Fibroblast of skin of left quadriceps (primary cell): ENCODE results near the gene C19orf85.

Source experiments
- DNase-seq, 2 experiments: peaks; one replicate each; pipeline ENCODE4 v3.0.0-alpha.2; 2013; ENCODE audit warnings: low read depth in 2 of 2

The C19orf85 gene

DNA sequence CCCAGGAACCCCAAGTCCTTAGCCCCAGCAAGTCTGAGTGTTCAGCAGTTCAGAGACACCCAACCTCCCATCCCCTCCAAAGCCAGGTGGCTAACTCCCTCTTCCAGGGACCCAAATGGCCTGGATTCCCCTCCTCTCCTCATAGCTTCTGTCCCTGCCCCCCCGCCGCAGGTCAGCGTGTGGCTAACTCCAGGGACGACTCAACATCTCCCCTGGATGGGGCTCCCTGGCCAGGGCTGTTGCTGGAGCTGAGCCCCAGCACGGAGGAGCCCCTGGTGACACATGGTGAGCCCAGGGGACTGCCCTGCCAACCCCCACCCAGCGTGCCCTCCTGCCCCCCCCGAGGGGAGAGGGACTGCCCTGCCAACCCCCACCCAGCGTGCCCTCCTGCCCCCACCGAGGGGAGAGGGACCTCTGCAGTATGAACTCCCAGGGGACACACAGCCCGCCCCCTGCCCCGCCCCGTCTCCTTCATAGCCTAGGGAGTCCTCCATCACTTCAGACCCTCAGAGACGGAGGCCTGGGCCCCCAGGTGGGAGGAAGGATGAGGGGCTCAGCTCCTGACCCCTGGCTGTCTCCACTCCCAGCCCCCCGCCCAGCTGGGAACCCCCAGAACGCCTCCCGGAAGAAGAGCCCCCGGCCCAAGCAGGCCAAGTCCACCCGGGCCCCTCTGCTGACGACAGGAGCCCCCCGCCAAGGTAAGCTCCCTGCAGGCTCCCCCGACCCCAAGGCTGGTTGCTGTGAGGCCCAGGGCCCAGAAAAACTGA, 25.3 kb upstream of the C19orf85 start:
- no peak for DNase-seq

DNA sequence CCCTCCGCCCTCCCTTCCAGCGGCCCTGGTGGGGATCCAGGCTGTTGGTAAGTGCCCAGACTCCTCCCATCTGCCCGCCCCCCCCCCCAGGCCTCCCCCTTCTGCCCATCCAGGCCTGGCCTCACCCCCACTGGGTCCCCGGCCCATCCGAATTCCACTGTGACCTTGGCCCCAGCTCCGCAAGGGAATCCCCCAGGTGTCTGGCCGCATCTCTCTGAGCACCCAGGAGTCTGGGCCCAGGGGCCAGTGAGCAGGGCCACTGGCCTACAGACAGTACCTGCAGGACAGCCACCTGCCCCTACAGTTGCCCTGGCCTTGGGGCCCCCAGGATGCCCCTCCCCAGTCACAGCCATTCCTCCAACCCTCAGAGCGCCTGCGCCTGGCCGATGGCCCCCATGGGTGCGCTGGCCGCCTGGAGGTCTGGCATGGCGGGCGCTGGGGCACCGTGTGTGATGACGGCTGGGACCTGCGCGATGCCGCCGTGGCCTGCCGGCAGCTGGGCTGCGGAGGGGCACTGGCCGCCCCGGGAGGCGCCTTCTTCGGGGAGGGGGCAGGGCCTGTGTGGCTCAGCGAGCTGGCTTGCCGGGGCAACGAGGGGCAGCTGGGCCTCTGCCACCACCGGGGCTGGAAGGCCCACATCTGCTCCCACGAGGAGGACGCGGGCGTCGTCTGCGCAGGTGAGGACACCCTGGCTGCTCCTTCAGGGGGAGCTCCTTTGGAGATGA, 24.6 kb upstream of the C19orf85 start:
- DNase-seq = no peak

DNA sequence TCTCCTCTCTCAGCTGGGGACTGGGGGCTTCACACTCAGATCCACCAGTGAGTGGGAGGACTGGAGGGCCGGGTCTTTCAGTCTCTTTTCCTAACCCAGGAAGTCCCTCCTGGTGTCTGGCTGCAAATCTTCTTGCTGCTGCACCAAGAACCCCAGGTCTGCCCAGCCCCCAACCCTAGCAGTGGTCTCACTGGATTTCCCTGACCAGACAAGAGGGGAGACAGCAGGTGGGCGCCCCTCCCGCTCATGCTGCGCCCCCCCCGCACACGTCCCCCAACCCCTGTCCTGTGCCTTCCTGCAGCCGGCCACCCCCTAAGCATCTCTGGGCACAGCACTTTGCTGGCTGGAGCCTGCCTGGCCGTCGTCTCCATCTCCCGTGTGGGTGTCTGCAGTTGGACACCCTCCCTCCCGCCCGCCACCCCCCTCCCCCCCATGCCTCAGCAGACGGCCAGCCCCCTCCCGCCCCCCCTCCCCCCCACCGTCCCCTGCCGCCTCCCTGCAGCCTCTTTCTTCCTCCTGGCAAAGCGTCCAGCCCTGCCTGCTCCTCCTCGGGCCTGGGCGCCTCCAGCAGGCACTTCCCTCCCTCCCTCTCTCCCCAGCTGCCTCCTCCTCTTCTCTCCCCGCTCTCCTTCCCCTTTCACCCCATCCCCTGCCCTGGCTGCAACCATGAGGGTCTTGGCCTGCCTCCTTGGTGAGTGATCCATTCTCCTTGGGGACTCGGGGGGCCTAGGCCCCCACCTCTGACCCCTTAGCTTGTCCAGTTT, 23.6 kb upstream of the C19orf85 start, which contains the start of gene SSC5D:
Gene SSC5D, plus strand, starts transcription at position 513 of the 764 bp plus-strand sequence. Its CDS starts 154 bp downstream, at position 667.
- no peak for DNase-seq

DNA sequence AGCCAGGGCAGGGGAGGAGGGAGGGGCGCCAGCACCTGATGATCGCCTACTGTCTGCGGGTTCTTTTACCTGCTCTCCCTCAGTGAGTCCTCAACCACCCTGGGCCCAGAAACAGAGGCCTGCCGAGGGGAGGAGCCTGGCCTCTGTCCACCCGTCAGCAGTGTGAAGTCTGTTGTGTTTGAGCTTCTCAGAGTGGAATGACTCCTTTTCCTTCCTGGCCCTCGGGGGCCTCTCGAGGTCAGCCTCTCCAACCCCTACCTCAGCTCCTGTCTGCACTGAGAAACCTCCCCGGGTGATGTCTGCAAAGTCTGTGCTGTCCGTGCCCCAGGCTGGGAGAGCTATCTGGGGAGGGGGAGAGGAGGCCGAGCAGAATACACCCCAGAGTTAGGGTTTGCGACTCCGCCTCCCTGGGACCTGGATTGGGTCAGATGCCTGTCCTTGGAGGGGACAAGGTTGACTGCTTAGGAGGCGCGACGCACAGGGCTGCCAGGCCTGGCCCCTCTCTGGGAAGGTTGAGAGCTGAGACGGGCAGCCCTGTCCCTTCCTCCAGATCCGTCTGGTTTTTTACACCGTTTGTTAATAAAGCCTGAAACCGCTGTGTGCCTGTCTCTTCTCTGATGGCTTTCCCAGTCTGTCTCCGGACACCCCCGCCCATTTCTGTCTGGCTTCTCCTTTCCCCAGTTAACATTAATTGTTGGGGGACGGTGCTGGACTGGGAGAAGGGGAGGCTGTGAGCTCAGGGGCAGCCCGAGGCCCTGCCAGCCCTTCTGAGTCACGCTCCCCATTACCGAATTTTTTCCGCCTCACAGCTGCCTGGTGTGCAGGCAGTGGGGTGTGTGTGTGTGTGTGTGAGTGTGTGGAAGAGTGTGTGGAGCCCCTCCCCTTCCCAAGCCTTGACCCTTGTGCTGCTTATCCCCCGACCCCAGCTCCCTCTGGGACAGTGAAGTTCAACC, 22.7 kb upstream of the C19orf85 start:
- DNase-seq = peak; percentile 82 to 83

- DNase-seq = no peak
Observed at GRCh38 chr19:55486043-55486970, 21.8 kb upstream of the C19orf85 start.

- no peak for DNase-seq
Observed at GRCh38 chr19:55485439-55486011, 21.0 kb upstream of the C19orf85 start.

- no peak for DNase-seq
Observed at GRCh38 chr19:55484593-55485438, 20.3 kb upstream of the C19orf85 start, which contains the start of gene NAT14. NAT14 (plus strand) TSS chr19:55485188; CDS start chr19:55485709, 521 bp downstream.

GRCh38 chr19:55483706-55484592, 19.4 kb upstream of the C19orf85 start:
- no peak for DNase-seq

DNA sequence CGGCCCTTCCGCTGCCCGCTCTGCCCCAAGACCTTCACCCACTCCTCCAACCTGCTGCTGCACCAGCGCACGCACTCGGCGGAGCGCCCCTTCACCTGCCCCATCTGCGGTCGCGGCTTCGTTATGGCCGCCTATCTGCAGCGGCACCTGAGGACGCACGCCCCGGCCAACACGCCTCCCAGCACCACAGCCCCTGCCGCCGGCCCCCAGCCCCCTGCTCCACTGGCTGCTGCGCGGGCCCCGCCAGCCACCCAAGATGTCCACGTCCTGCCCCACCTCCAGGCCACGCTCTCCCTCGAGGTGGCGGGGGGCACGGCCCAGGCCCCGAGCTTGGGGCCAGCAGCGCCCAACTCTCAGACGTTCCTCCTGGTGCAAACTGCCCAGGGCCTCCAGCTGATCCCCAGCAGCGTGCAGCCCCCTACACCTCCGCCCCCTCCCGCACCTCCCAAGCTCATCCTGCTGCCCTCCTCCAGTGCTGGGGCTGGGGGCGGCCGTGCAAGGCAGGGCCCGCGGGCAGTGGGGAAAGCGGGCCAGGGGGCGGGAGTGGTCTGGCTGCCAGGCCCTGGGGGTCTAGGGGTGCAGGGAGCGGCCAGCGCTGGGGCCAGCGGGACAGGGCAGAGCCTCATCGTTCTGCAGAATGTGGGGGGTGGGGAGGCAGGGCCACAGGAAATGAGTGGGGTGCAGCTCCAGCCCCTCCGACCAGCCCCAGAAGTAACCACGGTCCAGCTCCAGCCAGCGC, 18.6 kb upstream of the C19orf85 start:
- DNase-seq = no peak

DNA sequence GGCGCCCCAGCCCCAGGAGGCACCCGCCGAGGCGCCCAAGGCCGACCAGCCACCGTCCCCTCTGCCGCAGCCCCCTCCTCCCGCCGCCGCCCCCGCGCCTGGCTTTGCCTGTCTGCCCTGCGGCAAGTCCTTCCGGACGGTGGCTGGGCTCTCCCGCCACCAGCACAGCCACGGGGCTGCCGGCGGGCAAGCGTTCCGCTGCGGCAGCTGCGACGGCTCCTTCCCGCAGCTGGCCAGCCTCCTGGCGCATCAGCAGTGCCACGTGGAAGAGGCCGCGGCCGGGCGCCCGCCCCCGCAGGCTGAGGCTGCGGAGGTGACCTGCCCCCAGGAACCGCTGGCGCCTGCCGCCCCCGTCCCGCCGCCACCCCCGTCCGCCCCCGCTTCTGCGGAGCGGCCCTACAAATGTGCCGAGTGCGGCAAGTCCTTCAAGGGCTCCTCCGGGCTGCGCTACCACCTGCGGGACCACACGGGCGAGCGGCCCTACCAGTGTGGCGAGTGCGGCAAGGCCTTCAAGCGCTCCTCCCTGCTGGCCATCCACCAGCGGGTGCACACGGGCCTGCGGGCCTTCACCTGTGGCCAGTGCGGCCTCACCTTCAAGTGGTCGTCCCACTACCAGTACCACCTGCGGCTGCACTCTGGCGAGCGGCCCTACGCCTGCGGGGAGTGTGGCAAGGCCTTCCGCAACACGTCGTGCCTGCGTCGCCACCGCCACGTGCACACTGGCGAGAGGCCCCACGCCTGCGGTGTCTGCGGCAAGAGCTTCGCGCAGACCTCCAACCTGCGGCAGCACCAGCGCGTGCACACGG, 17.8 kb upstream of the C19orf85 start:
- no peak for DNase-seq

DNA sequence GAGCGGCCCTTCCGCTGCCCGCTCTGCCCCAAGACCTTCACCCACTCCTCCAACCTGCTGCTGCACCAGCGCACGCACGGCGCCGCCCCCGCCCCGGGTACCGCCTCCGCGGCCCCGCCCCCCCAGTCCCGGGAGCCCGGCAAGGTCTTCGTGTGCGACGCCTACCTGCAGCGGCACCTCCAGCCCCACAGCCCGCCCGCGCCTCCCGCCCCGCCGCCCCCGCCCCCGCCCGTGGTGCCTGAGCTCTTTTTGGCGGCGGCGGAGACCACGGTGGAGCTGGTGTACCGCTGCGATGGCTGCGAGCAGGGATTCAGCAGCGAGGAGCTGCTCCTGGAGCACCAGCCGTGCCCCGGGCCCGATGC, 17.2 kb upstream of the C19orf85 start:
- no peak for DNase-seq

GRCh38 chr19:55481148-55481793, 16.7 kb upstream of the C19orf85 start:
- no peak for DNase-seq

- DNase-seq = no peak
Observed at GRCh38 chr19:55479451-55480230, 15.1 kb upstream of the C19orf85 start.

DNA sequence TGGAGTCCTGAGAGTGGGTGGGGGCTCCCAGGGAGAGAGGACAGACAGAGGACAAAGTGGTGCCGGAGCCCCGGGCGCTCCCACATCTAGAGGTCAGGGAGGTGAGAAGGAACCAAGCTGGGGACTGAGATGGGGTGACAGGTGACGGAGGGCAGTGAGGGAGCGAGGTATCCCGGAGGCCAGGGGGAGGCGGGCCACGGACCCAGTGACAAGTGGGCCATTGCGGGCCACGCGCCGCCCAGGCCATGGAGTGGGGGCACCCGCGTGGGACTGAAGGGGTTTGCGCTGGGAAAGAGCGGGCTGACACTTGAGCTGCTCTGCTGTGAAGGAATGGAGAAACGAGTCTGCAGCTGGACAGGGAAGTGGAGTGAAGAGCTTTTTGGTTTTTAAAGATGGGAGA, 14.5 kb upstream of the C19orf85 start:
- no peak for DNase-seq

DNA sequence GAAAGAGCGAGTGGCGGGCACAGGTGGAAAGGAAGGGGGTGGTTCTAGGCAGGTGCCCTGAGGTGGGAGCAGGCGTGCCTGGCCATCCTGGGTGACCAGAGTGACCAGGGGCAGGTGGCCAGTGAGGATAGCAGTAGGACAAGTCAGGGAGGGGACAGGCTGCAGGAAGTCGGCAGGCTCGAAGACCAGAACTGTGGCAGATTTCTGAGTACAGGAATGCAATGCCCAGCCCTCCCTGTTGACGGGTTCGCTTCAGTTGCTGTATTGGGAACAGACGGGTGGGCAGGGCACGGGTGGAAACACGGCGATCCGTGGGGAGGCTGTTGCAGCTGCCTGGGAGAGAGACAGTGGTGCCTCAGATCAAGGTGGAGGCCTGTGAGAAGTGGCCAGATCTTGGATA, 13.8 kb upstream of the C19orf85 start:
- no peak for DNase-seq
